DMS153 treated with DMSO at 0.1 percent for 48 hours (cell line): ENCODE data around the gene NUP188.

ENCODE experiments used
- DNase-seq: peaks from one replicate; lab custom pipeline; 2025; ENCODE audit not compliant: unreplicated experiment; lab: John Stamatoyannopoulos, UW

Gene NUP188

DNA sequence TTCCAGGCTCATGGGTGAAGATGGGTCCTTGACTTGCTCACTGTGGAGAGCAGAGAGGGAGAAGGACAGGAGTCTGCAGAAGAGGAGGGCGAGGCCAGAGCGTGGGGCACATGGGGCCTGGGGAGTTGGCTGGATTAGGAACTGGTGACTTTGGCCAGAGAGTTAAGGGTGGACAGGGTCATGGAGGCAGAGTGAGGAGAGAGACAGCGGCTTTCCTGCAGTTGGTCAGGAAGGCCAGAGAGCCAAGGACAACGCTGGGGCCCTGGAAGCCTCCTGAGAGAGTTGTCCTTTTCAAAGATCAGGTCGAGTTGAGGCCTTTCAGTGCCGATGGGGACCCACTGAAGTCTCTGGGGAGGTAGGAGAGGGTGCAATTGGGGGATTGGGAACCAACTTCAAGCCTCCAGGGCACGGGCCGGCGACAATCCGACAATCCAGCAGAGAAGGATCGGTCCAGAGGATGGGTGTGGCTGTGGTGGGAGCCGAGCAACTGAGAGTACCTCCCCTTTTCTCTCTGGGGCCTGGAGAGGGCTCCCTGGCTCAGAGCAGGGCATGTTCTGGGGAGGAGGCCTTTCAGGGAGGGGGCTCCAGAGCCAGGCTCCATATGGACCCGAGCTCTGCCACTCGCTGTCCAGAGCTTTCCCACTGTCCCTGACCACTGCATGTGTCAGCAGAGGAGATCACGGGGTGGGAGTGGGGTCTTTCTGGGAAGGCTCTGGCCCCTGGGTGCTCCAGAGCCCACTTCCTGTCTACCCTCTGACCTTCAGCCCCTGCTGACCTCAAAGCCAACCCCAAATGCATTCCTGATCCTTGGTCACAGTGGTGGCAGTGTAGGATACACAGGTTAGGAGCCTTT lies 34.2 kb upstream of the NUP188 start:
- no peak for DNase-seq

DNA sequence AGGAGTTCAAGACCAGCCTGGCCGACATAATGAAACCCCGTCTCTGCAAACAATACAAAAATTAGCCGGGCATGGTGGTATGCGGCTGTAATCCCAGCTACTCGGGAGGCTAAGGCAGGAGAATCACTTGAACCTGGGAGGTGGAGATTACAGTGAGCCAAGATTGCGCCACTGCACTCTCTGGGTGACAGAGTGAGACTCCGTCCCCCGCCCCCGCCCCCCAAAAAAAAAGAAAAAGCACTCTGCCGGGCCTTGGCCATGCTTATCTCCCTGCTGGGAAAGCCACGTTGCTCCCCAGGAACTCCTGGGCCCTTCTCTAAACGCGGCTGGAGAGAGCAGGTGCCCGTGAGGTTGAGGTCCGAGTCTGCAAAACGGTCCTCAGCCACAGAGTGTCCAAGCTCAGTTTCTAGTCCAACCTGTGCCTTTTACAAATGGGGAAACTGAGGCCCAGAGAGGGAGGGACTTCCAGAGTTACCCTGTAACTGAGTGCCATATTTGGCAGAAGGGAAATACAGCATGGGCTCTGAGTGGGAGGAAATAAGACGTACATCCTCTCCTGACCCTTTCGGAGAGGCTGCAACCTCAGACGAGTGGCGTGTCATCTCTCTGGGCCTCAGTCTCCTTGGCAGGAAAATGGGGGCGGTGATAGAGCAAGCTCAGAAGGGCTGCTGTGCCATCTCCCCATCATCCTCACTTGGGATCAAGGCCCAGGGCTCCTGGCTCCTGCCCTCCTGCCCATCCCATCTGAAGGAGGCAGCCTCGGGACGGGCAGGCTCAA lies 33.3 kb upstream of the NUP188 start:
- DNase-seq = no peak

DNA sequence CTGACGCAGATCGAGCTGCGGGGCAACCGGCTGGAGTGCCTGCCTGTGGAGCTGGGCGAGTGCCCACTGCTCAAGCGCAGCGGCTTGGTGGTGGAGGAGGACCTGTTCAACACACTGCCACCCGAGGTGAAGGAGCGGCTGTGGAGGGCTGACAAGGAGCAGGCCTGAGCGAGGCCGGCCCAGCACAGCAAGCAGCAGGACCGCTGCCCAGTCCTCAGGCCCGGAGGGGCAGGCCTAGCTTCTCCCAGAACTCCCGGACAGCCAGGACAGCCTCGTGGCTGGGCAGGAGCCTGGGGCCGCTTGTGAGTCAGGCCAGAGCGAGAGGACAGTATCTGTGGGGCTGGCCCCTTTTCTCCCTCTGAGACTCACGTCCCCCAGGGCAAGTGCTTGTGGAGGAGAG lies 31.3 kb upstream of the NUP188 start:
- DNase-seq = no peak

DNA sequence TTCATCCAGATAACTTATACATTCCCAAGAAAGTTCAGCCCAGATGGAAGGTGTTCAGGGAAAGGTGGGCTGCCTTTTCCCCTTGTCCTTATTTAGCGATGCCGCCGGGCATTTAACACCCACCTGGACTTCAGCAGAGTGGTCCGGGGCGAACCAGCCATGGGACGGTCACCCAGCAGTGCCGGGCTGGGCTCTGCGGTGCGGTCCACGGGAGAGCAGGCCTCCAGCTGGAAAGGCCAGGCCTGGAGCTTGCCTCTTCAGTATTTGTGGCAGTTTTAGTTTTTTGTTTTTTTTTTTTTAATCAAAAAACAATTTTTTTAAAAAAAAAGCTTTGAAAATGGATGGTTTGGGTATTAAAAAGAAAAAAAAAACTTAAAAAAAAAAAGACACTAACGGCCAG lies 30.8 kb upstream of the NUP188 start:
- DNase-seq = no peak

DNA sequence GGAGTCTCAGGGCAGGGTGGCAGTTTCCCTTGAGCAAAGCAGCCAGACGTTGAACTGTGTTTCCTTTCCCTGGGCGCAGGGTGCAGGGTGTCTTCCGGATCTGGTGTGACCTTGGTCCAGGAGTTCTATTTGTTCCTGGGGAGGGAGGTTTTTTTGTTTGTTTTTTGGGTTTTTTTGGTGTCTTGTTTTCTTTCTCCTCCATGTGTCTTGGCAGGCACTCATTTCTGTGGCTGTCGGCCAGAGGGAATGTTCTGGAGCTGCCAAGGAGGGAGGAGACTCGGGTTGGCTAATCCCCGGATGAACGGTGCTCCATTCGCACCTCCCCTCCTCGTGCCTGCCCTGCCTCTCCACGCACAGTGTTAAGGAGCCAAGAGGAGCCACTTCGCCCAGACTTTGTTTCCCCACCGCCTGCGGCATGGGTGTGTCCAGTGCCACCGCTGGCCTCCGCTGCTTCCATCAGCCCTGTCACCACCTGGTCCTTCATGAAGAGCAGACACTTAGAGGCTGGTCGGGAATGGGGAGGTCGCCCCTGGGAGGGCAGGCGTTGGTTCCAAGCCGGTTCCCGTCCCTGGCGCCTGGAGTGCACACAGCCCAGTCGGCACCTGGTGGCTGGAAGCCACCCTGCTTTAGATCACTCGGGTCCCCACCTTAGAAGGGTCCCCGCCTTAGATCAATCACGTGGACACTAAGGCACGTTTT lies 30.2 kb upstream of the NUP188 start:
- no peak for DNase-seq

DNA sequence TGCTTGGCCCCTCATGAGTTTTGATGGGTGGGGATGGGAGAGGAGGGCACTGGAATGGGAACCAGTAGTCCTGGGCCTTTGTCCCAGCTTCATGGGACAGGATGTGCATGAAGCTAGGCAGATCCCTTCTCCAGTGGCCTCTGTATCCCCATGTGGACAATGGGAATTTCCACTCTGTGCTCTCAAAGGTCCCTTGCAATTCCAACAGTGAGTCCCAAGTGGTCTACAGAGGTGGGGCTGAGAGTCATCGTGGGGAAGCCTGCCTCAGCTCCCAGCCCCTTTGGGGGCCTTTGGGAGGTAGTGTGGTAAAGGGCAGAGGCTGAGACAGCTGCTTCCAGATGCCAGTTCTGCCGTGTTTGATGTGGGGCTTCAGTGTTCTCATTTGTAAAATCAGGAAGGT lies 28.6 kb upstream of the NUP188 start:
- DNase-seq = no peak

GRCh38 chr9:128919402-128920089 lies 28.0 kb upstream of the NUP188 start:
- DNase-seq = no peak

GRCh38 chr9:128920381-128921058 lies 27.0 kb upstream of the NUP188 start, which contains the start of gene PHYHD1:
Gene PHYHD1, plus strand, starts transcription at chr9:128920982. Its CDS starts 1,342 bp downstream, at chr9:128922324.
- no peak for DNase-seq

DNA sequence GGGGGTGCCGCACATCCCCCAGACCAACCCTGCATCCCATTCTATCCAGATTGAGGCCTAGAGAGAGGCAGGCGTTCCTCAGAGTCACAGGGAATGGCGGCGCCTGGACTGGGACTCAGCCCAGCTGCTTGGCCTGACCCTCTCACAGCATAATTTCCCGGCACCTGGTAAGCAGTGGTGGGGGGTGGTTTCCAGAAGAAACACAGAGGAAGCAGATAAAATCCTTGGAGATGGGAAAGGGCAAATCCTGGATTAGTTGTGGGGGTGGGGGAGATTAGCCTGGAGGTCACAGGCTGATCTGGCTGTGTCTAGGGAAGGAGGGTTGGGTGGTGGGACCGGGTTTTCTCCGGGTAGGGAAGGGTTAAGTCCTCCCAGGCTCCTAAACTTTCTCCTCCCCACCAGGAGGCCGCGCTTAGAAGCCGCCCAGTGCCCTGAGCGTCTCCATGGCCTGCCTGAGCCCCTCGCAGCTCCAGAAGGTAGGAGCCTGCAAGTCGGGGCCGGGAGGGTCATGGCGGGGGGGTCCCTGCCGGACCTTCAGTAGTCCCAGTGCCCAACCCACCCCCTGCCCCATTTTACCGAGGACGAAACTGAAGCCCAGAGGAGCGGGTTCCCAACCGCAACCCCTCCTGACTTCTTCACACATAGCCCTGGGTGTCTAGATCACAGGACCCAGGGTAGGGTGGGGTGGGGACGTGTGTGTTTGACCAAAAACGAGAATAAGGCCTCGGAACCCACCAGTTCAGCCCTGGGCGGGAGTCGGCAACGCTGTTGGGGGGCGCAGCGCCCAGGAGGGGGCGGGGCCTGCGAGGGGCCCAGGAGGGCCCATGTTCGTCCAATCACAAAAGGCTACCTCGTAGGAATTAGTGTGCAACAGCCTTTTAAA lies 25.4 kb upstream of the NUP188 start:
- no peak for DNase-seq

- no peak for DNase-seq
Measured at GRCh38 chr9:128923493-128923883, 24.0 kb upstream of the NUP188 start.

GRCh38 chr9:128927731-128928411 lies 19.6 kb upstream of the NUP188 start:
- DNase-seq = peak; percentile 69

GRCh38 chr9:128928624-128929023 lies 18.9 kb upstream of the NUP188 start:
- no peak for DNase-seq

GRCh38 chr9:128929560-128929959 lies 17.9 kb upstream of the NUP188 start:
- DNase-seq = no peak

GRCh38 chr9:128933731-128934130 lies 13.8 kb upstream of the NUP188 start:
- DNase-seq = no peak

DNA sequence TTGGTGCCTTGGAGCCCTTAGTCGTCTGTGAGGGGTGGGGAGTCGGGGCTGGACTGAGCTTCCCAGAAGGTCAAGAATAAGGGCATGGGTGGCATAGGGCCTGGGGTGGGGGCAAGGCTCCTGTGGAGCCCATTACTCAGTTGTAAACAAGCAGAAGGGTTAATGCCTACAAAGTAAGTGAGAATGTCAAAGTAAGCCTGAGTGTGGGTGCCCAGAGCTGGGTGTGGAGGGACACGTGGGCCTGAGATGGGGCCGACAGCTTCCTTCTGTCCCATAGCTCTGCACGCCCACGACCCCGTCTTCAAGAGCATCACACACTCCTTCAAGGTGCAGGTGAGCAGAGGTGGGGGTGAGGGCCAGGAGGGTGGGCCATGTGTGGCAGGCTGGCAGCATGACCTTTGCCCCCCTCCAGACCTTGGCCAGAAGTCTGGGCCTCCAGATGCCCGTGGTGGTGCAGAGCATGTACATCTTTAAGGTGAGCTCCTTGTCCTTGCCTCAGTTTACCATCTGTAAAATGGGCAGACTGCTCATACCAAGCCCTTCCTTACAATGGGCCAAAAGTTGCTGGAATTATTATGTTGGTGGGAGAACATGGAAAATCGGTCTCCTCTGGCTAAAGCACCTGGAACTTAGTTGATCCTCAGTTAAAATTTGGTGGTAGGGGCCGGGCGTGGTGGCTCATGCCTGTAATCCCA lies 11.2 kb upstream of the NUP188 start:
- DNase-seq = no peak

DNA sequence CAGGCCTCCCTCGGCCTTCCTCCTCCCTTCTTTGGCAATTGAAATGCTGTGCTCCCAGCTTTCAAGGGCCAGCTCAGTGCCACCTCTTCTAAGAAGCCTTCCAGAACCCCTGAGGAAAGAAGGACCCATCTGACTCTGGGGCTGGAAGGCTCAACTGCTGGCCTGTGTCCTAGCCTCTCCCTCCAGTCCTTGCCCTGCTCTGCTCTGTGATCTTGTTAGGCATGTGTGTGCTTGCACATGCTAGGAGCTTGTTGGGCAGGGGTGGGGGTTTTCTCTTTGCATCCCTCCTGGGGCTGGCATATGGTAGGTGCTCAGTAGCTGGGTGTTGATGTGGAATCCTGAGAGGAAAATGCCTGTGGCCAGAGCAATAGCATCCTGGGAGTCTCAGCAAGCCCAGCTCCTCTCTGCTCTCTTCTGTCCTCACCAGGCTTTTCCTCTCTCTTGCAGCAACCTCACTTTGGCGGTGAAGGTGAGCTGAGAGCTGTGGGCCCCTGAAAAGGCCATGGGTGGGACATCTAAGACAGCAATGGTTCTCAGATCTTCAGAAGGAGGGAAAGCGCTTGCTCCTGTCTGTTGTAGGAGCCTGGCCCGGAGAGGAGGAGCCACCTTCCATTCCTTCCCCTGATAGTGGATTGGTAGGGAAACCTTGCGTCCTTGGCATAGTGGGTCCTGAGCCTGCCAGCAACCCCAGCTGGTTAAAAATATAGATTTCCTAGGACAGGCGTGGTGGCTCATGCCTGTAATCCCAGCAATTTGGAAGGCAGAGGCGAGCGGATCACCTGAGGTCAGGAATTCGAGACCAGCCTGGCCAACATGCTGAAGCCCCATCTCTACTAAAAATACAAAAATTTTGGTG lies 10.0 kb upstream of the NUP188 start:
- no peak for DNase-seq

GRCh38 chr9:128940271-128940921 lies 7.1 kb upstream of the NUP188 start:
- no peak for DNase-seq
